Measurements from ENCODE around the gene MCC. TPM values are rescaled to one million over a fixed set of nuclear protein-coding genes. Genes with fewer than 3 reads are reported as not detected.

Gene MCC
- total and polyA plus RNA-seq, 2 donors (not counting 1 experiment from before 2014, with no cell fraction given) = 0.09 to 0.32 TPM

- no peak for DNase-seq
- Mint-ChIP-seq H3K4me1 (no peaks in the 10 kb centered on the region), H3K27ac (no peak overlapping the region), H3K27me3 (peaks cover 18% of the 10 kb centered on the region), H3K9me3 (ENCODE audit: insufficient read depth) (no peaks in the 10 kb centered on the region), H3K4me3 (no peak overlapping the region)
- Histone ChIP-seq H3K79me2 (ENCODE audit: control insufficient read depth, insufficient read depth, low read length) (no peaks in the 10 kb centered on the region), H3K9me3 (ENCODE audit: control extremely low read depth in 1 of 3, control insufficient read depth in 2 of 3, insufficient read depth in 1 of 3, low read length in 2 of 3) (no peaks in the 10 kb centered on the region), H3K4me1 (ENCODE audit: control insufficient read depth in 2 of 2, insufficient read depth in 2 of 2, low read length in 2 of 2) (no peaks in the 10 kb centered on the region), H3K4me3 (ENCODE audit: control extremely low read depth in 1 of 5, extremely low read depth in 1 of 5, insufficient read depth in 1 of 5, low read depth in 2 of 5, low read length in 4 of 5) (no peak overlapping the region), H3K27me3 (replicated peaks in 1 of 4; ENCODE audit: control extremely low read depth in 1 of 4, control insufficient read depth in 3 of 4, insufficient read depth in 4 of 4, low read length in 3 of 4) (no peaks in the 10 kb centered on the region), H4K20me1 (ENCODE audit: control insufficient read depth, insufficient read depth, low read length, poor library complexity, severe bottlenecking) (no peaks in the 10 kb centered on the region), H3K4me2 (replicated peaks; ENCODE audit: low read depth, low read length, poor library complexity, severe bottlenecking) (no peak overlapping the region), H3K27ac (ENCODE audit: low read length in 2 of 2) (no peak overlapping the region), H2AFZ (ENCODE audit: insufficient read depth, low read depth, low read length, poor library complexity, severe bottlenecking) (no peak overlapping the region), H3K36me3 (replicated peaks in 1 of 2; ENCODE audit: control extremely low read depth in 1 of 2, control insufficient read depth in 1 of 2, extremely low read depth in 1 of 2, insufficient read depth in 2 of 2, low read length in 1 of 2) (no peaks in the 10 kb centered on the region), H3K9ac (ENCODE audit: low read length) (no peak overlapping the region)
- POLR2A ChIA-PET = no interaction called here
- intact Hi-C loops (cut with micrococcal nuclease) = no loop called here
- WGBS (ENCODE audit: insufficient coverage) = 86% methylated on average over 1 of the region's 6 CpGs
- CTCF ChIA-PET = no interaction called here
- TF ChIP-seq CTCF (IDR thresholded peaks at IDR 0.05) = no peak
- no peak for TF ChIP-seq EZH2 (IDR thresholded peaks at IDR 0.05; ENCODE audit: borderline replicate concordance, insufficient read depth, low read depth, low read length, poor library complexity, severe bottlenecking)
- no peak for ATAC-seq (ENCODE audit: low read depth)
Observed at GRCh38 chr5:113267361-113267900, 220.8 kb downstream of the MCC start.

- Histone ChIP-seq H3K4me3 (ENCODE audit: control extremely low read depth in 1 of 5, extremely low read depth in 1 of 5, insufficient read depth in 1 of 5, low read depth in 2 of 5, low read length in 4 of 5) (no peak overlapping the region), H3K79me2 (ENCODE audit: control insufficient read depth, insufficient read depth, low read length) (no peaks in the 10 kb centered on the region), H3K9me3 (ENCODE audit: control extremely low read depth in 1 of 3, control insufficient read depth in 2 of 3, insufficient read depth in 1 of 3, low read length in 2 of 3) (no peaks in the 10 kb centered on the region), H3K27me3 (replicated peaks in 1 of 4; ENCODE audit: control extremely low read depth in 1 of 4, control insufficient read depth in 3 of 4, insufficient read depth in 4 of 4, low read length in 3 of 4) (no peaks in the 10 kb centered on the region), H3K36me3 (replicated peaks in 1 of 2; ENCODE audit: control extremely low read depth in 1 of 2, control insufficient read depth in 1 of 2, extremely low read depth in 1 of 2, insufficient read depth in 2 of 2, low read length in 1 of 2) (no peaks in the 10 kb centered on the region), H3K4me1 (ENCODE audit: control insufficient read depth in 2 of 2, insufficient read depth in 2 of 2, low read length in 2 of 2) (no peaks in the 10 kb centered on the region), H3K4me2 (replicated peaks; ENCODE audit: low read depth, low read length, poor library complexity, severe bottlenecking) (no peak overlapping the region), H4K20me1 (ENCODE audit: control insufficient read depth, insufficient read depth, low read length, poor library complexity, severe bottlenecking) (no peaks in the 10 kb centered on the region), H2AFZ (ENCODE audit: insufficient read depth, low read depth, low read length, poor library complexity, severe bottlenecking) (no peak overlapping the region), H3K9ac (ENCODE audit: low read length) (no peak overlapping the region), H3K27ac (ENCODE audit: low read length in 2 of 2) (no peak overlapping the region)
- CTCF ChIA-PET = no interaction called here
- WGBS (ENCODE audit: insufficient coverage) = 83% methylated on average over 2 of the region's 3 CpGs
- POLR2A ChIA-PET = no interaction called here
- Mint-ChIP-seq H3K27me3 (peaks cover 20% of the 10 kb centered on the region), H3K9me3 (ENCODE audit: insufficient read depth) (no peaks in the 10 kb centered on the region), H3K27ac (no peak overlapping the region), H3K4me3 (no peak overlapping the region), H3K4me1 (no peaks in the 10 kb centered on the region)
- intact Hi-C loops (cut with micrococcal nuclease) = no loop called here
- no peak for TF ChIP-seq CTCF (IDR thresholded peaks at IDR 0.05)
- no peak for TF ChIP-seq EZH2 (IDR thresholded peaks at IDR 0.05; ENCODE audit: borderline replicate concordance, insufficient read depth, low read depth, low read length, poor library complexity, severe bottlenecking)
- ATAC-seq (ENCODE audit: low read depth) = no peak
- DNase-seq = no peak
Observed at GRCh38 chr5:113266913-113267227, 221.4 kb downstream of the MCC start.

All from B cell (primary cell).